ENCODE data around the gene STX2.
"Not testable (repeated sequence)": the region's sequence is repeated elsewhere in the genome, so short reads cannot be mapped to it uniquely, and the experiment has no call there.

Gene STX2

GRCh38 chr12:130795906-130796305 lies 43.1 kb downstream of the STX2 start:
- no peak for DNase-seq

GRCh38 chr12:130793554-130793849 lies 45.5 kb downstream of the STX2 start:
- DNase-seq = no peak

- DNase-seq = no peak
Measured at GRCh38 chr12:130792821-130793553, 46.1 kb downstream of the STX2 start.

GRCh38 chr12:130791629-130792028 lies 47.4 kb downstream of the STX2 start:
- no peak for DNase-seq

- DNase-seq = no peak
Measured at GRCh38 chr12:130788515-130788914, 50.5 kb downstream of the STX2 start.

GRCh38 chr12:130787445-130788410 lies 51.3 kb downstream of the STX2 start:
- no peak for DNase-seq

- DNase-seq = no peak
Measured at GRCh38 chr12:130787041-130787440, 52.0 kb downstream of the STX2 start.

GRCh38 chr12:130783110-130783715 lies 55.8 kb downstream of the STX2 start:
- DNase-seq = no peak

- not testable (repeated sequence) for DNase-seq
Measured at GRCh38 chr12:130782245-130782644, 56.8 kb downstream of the STX2 start.

GRCh38 chr12:130780880-130781575 lies 58.0 kb downstream of the STX2 start:
- no peak for DNase-seq

GRCh38 chr12:130780325-130780724 lies 58.7 kb downstream of the STX2 start:
- no peak for DNase-seq

GRCh38 chr12:130778776-130779175 lies 60.3 kb downstream of the STX2 start:
- DNase-seq = no peak

GRCh38 chr12:130776857-130777339 lies 62.2 kb downstream of the STX2 start:
- no peak for DNase-seq

GRCh38 chr12:130775953-130776856 lies 62.8 kb downstream of the STX2 start:
- peak; percentile 65 to 73 for DNase-seq

- no peak for DNase-seq
Measured at GRCh38 chr12:130770413-130771028, 68.5 kb downstream of the STX2 start.

GRCh38 chr12:130768120-130768519 lies 70.9 kb downstream of the STX2 start:
- no peak for DNase-seq

- no peak for DNase-seq
Measured at GRCh38 chr12:130766470-130766869, 72.6 kb downstream of the STX2 start.

GRCh38 chr12:130765186-130765659 lies 73.8 kb downstream of the STX2 start:
- DNase-seq = no peak

GRCh38 chr12:130764475-130765185 lies 74.4 kb downstream of the STX2 start:
- no peak for DNase-seq

- DNase-seq = no peak
Measured at GRCh38 chr12:130764073-130764472, 75.0 kb downstream of the STX2 start.

- DNase-seq = no peak
Measured at GRCh38 chr12:130762319-130762675, 76.8 kb downstream of the STX2 start.

Data from stimulated activated CD4-positive, alpha-beta T cell treated with anti-CD3 and anti-CD28 coated beads, Interleukin-4, amount 100 ng/mL, for 4 hours (primary cell).